Uterus (tissue), 2 donors: Measurements from ENCODE around the gene TBL1X.

Experiments
- CTCF ChIP-seq, 4 experiments: fragments of 200-600 bp in 2 of 4; fragments of 450-650 bp in 2 of 4; sonication (generic) in 2 of 4; IDR thresholded peaks; one replicate each; pipeline ENCODE4 v1.5.1; 2016 to 2019; ENCODE audit warnings: antibody characterized with exemption in 4 of 4, mild to moderate bottlenecking in 2 of 4, moderate library complexity in 1 of 4
- POLR2A ChIP-seq, 2 donors: fragments of 450-650 bp; IDR thresholded peaks; one replicate each; pipeline ENCODE4 v1.6.1; 2016; ENCODE audit warnings: antibody characterized with exemption in 2 of 2, mild to moderate bottlenecking in 1 of 2, moderate library complexity in 1 of 2

- no peak for TF ChIP-seq POLR2A (IDR thresholded peaks at IDR 0.05)
- no peak for TF ChIP-seq CTCF (IDR thresholded peaks at IDR 0.05)
Measured at GRCh38 chrX:9704876-9705465, 240.1 kb downstream of the TBL1X start.
